ENCODE measurements around the gene UBE2J2. TPM values are rescaled to one million over a fixed set of nuclear protein-coding genes. Genes with fewer than 3 reads are reported as not detected.

The UBE2J2 gene
- total and polyA plus RNA-seq, 2 donors (not counting 3 experiments of a cell fraction or from before 2014, with no cell fraction given) = 60.7 to 80.7 TPM

- FAIRE-seq (peak; percentile 46), DNase-seq (ENCODE audit: low read depth, low spot score) (peak; percentile 21)
- H3K27ac ChIP-seq (ENCODE audit: insufficient read depth, low read depth, low read length) = no peak overlapping the region
- H3K36me3 ChIP-seq (ENCODE audit: control insufficient read depth in 2 of 2, extremely low read depth in 1 of 2, insufficient read depth in 2 of 2, low read length in 2 of 2) = no peaks in the 10 kb centered on the region
- no peak overlapping the region for H2AFZ ChIP-seq (ENCODE audit: low read depth, low read length)
- no peak overlapping the region for H3K4me2 ChIP-seq (ENCODE audit: insufficient read depth, low read length)
- H3K79me2 ChIP-seq (ENCODE audit: control insufficient read depth, insufficient read depth, low read length) = no peaks in the 10 kb centered on the region
- peaks cover 2% of the 10 kb centered on the region for H3K4me1 ChIP-seq (ENCODE audit: control insufficient read depth, extremely low read depth, insufficient read depth, low read length)
- no peak overlapping the region for H3K9ac ChIP-seq (replicated peaks; ENCODE audit: extremely low read depth, insufficient read depth, low read length)
- POLR2A ChIA-PET = no interaction called here
- TF ChIP-seq JUN (IDR thresholded peaks at IDR 0.05; ENCODE audit: borderline replicate concordance, insufficient read depth, insufficient read length, low read depth) (peak; percentile 32), GATA2 (IDR thresholded peaks at IDR 0.05; ENCODE audit: insufficient read depth, insufficient read length, low read depth, low read length) (no peak), FOS (IDR thresholded peaks at IDR 0.05; ENCODE audit: borderline replicate concordance, insufficient read depth, low read length) (peak; percentile 64), MYC (IDR thresholded peaks at IDR 0.05; ENCODE audit: low read depth, low read length) (no peak), POLR2AphosphoS5 (IDR thresholded peaks at IDR 0.05; ENCODE audit: insufficient read depth, low read depth, low read length) (peak; percentile 73), EZH2 (IDR thresholded peaks at IDR 0.05; ENCODE audit: borderline replicate concordance, low read depth, low read length, severe bottlenecking) (no peak), POLR2A (IDR thresholded peaks at IDR 0.05; ENCODE audit: low read depth, low read length) (no peak)
- TF ChIP-seq, protein P1, sequence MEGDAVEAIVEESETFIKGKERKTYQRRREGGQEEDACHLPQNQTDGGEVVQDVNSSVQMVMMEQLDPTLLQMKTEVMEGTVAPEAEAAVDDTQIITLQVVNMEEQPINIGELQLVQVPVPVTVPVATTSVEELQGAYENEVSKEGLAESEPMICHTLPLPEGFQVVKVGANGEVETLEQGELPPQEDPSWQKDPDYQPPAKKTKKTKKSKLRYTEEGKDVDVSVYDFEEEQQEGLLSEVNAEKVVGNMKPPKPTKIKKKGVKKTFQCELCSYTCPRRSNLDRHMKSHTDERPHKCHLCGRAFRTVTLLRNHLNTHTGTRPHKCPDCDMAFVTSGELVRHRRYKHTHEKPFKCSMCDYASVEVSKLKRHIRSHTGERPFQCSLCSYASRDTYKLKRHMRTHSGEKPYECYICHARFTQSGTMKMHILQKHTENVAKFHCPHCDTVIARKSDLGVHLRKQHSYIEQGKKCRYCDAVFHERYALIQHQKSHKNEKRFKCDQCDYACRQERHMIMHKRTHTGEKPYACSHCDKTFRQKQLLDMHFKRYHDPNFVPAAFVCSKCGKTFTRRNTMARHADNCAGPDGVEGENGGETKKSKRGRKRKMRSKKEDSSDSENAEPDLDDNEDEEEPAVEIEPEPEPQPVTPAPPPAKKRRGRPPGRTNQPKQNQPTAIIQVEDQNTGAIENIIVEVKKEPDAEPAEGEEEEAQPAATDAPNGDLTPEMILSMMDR (IDR thresholded peaks at IDR 0.05; ENCODE audit: extremely low read depth in 1 of 2, insufficient read depth in 1 of 2, low read depth in 1 of 2, low read length in 2 of 2) = no peak
- TF ChIP-seq, protein P2, sequence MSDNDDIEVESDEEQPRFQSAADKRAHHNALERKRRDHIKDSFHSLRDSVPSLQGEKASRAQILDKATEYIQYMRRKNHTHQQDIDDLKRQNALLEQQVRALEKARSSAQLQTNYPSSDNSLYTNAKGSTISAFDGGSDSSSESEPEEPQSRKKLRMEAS (IDR thresholded peaks at IDR 0.05; ENCODE audit: insufficient read depth, insufficient read length) = no peak
- BruUV-seq (replicated peaks) = no TSS peak
- H4K20me1 ChIP-seq (replicated peaks; ENCODE audit: control insufficient read depth, extremely low read depth, insufficient read depth, low read length) = no peaks in the 10 kb centered on the region
- no peaks in the 10 kb centered on the region for H3K9me1 ChIP-seq (replicated peaks; ENCODE audit: control insufficient read depth, extremely low read depth, insufficient read depth, low read length)
- intact Hi-C loops (cut with micrococcal nuclease) (no loop called here), dilution Hi-C loops (cut with MboI; ENCODE audit: extremely low pct_ligation_motif_present, low sequenced_read_pairs) (no loop called here)
- no peaks in the 10 kb centered on the region for H3K27me3 ChIP-seq (ENCODE audit: control insufficient read depth in 2 of 2, insufficient read depth in 2 of 2, low read length in 2 of 2)
- no peak overlapping the region for H3K4me3 ChIP-seq (replicated peaks in 1 of 3; ENCODE audit: insufficient read depth in 1 of 3, low read depth in 1 of 3, low read length in 3 of 3)
- no peaks in the 10 kb centered on the region for H3K9me3 ChIP-seq (replicated peaks; ENCODE audit: control insufficient read depth, insufficient read depth, low read length)
- CTCF ChIA-PET = interaction anchor here (0.6 to 1.5 kb wide), 5 partner anchors 8 to 250 kb away, joined by 3 to 4 read pairs (median 3); partner anchors contain the start of gene UBE2J2
Measured at GRCh38 chr1:1281533-1282321, 8.1 kb upstream of the UBE2J2 start.
